GM18861 (cell line): ENCODE results near the gene MAP2K6.

Source experiments
- ATAC-seq: cut with Tn5 transposase; IDR thresholded peaks from one replicate; pipeline ENCODE4 v1.9.1; 2021; ENCODE audit not compliant: unreplicated experiment

MAP2K6 gene

GRCh38 chr17:69414408-69415274 lies at the start of gene MAP2K6:
Gene MAP2K6, plus strand, starts transcription at chr17:69414697. Its CDS starts 288 bp downstream, at chr17:69414985.
- ATAC-seq, result peak; percentile 96

- peak; percentile 76 for ATAC-seq
These were observed 47.2 kb upstream of the MAP2K6 start for GRCh38 chr17:69367298-69367697.

GRCh38 chr17:69373069-69373468 lies 41.4 kb upstream of the MAP2K6 start:
- ATAC-seq, result no peak

GRCh38 chr17:69375229-69375628 lies 39.3 kb upstream of the MAP2K6 start:
- no peak for ATAC-seq

- ATAC-seq, result no peak
These were observed 25.6 kb upstream of the MAP2K6 start for GRCh38 chr17:69388822-69389442.

GRCh38 chr17:69390795-69391501 lies 23.5 kb upstream of the MAP2K6 start:
- no peak for ATAC-seq

- no peak for ATAC-seq
These were observed 13.2 kb upstream of the MAP2K6 start for GRCh38 chr17:69401251-69401650.

GRCh38 chr17:69402052-69402451 lies 12.4 kb upstream of the MAP2K6 start:
- no peak for ATAC-seq

GRCh38 chr17:69404399-69404798 lies 10.1 kb upstream of the MAP2K6 start:
- ATAC-seq, result no peak

- no peak for ATAC-seq
These were observed 9.4 kb upstream of the MAP2K6 start for GRCh38 chr17:69405096-69405495.

- ATAC-seq, result no peak
These were observed 7.6 kb upstream of the MAP2K6 start for GRCh38 chr17:69406941-69407340.

- no peak for ATAC-seq
These were observed 6.7 kb upstream of the MAP2K6 start for GRCh38 chr17:69407759-69408158.

GRCh38 chr17:69410671-69411070 lies 3.8 kb upstream of the MAP2K6 start:
- no peak for ATAC-seq

GRCh38 chr17:69411766-69412165 lies 2.7 kb upstream of the MAP2K6 start:
- ATAC-seq, result no peak

GRCh38 chr17:69412251-69412671 lies 2.2 kb upstream of the MAP2K6 start:
- no peak for ATAC-seq

- ATAC-seq, result no peak
These were observed 934 bp downstream of the MAP2K6 start for GRCh38 chr17:69415431-69415830.

- no peak for ATAC-seq
These were observed 3.3 kb downstream of the MAP2K6 start for GRCh38 chr17:69417545-69418483.

GRCh38 chr17:69418535-69418934 lies 4.0 kb downstream of the MAP2K6 start:
- ATAC-seq, result no peak

- ATAC-seq, result no peak
These were observed 9.0 kb downstream of the MAP2K6 start for GRCh38 chr17:69423450-69423849.

GRCh38 chr17:69424287-69425041 lies 10.0 kb downstream of the MAP2K6 start:
- ATAC-seq, result no peak
